ENCODE results near the gene TMEM235. TPM values are rescaled to one million over a fixed set of nuclear protein-coding genes. Genes with fewer than 3 reads are reported as not detected.

TMEM235 gene
- total and polyA plus RNA-seq, 3 donors from 2014 or later = not detected

GRCh38 chr17:78272914-78273258 lies 41.5 kb downstream of the TMEM235 start:
- intact Hi-C loops (cut with DNase I; ENCODE audit: low total_unique reads) = no loop called here
- H3K27me3 ChIP-seq = no peaks in the 10 kb centered on the region
- no peak overlapping the region for H3K4me3 ChIP-seq
- H3K4me1 ChIP-seq = peaks cover 23% of the 10 kb centered on the region
- TF ChIP-seq CTCF (IDR thresholded peaks at IDR 0.05) (no peak), POLR2A (IDR thresholded peaks at IDR 0.05) (no peak)
- no peak for DNase-seq
- no peaks in the 10 kb centered on the region for H3K36me3 ChIP-seq (ENCODE audit: low read depth, missing control alignments)
- WGBS, 2 donors = 45 to 46% methylated on average over 7 of the region's 7 CpGs
- H3K9me3 ChIP-seq = no peaks in the 10 kb centered on the region
- no peak overlapping the region for H3K27ac ChIP-seq

DNA sequence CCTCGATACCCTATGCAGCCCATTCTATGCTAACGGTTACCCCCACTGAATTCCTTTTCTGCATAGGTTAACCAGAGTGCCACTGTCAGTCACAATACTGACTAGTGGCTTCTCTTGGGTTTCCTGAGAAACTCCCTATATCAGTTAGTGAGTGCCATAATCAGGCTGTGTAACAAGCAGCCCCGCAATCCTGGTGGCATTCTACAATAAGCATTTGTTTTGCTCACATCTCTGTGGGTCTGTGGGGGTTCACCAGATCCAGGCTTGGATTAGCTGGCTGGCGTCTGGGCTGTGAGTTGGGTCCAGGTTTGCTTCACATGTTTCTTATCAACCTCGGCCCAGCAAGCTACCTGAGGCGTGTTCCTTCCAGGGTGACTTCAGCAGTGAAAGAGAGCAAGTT lies 42.4 kb downstream of the TMEM235 start:
- intact Hi-C loops (cut with DNase I; ENCODE audit: low total_unique reads) = no loop called here
- Histone ChIP-seq H3K4me3 (no peak overlapping the region), H3K36me3 (ENCODE audit: low read depth, missing control alignments) (no peaks in the 10 kb centered on the region), H3K27me3 (no peaks in the 10 kb centered on the region), H3K27ac (no peak overlapping the region), H3K4me1 (peaks cover 17% of the 10 kb centered on the region), H3K9me3 (no peaks in the 10 kb centered on the region)
- DNase-seq = no peak
- TF ChIP-seq POLR2A (IDR thresholded peaks at IDR 0.05) (no peak), CTCF (IDR thresholded peaks at IDR 0.05) (no peak)
- WGBS, 2 donors = 92 to 99% methylated on average over 6 of the region's 6 CpGs

DNA sequence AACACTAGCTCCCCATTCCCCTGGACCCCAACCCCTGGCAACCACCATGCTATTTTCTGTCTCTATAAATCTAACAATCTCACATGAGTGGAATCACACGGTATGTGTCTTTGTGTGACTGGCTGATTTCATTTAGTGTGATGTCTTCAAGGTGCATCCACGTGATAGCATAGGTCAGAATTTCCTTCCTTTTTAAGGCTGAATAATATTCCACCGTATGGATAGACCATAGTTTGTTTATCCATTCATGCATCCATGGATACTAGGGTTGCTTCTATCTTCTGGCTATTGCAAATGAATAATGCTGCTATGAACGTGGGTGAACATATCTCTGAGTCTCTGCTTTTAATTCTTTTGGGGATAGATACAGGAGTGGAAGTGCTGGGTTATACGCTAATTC lies 43.9 kb downstream of the TMEM235 start:
- DNase-seq = no peak
- intact Hi-C loops (cut with DNase I; ENCODE audit: low total_unique reads) = no loop called here

GRCh38 chr17:78276098-78276887 lies 44.9 kb downstream of the TMEM235 start:
- WGBS, 2 donors = 88 to 94% methylated on average over 15 of the region's 15 CpGs

More for the DNA sequence above, 43.9 kb downstream of the TMEM235 start:
- Histone ChIP-seq H3K9me3 (no peaks in the 10 kb centered on the region), H3K27ac (no peak overlapping the region), H3K4me3 (no peak overlapping the region), H3K36me3 (ENCODE audit: low read depth, missing control alignments) (no peaks in the 10 kb centered on the region), H3K27me3 (no peaks in the 10 kb centered on the region), H3K4me1 (peaks cover 5% of the 10 kb centered on the region)
- TF ChIP-seq POLR2A (IDR thresholded peaks at IDR 0.05) (no peak), CTCF (IDR thresholded peaks at IDR 0.05) (no peak)
- 93 to 95% methylated on average over 5 of the region's 5 CpGs for WGBS, 2 donors

More at GRCh38 chr17:78276098-78276887, 44.9 kb downstream of the TMEM235 start:
- Histone ChIP-seq H3K9me3 (no peaks in the 10 kb centered on the region), H3K4me3 (no peak overlapping the region), H3K27ac (no peak overlapping the region), H3K4me1 (peaks cover 5% of the 10 kb centered on the region), H3K27me3 (no peaks in the 10 kb centered on the region), H3K36me3 (ENCODE audit: low read depth, missing control alignments) (no peaks in the 10 kb centered on the region)
- intact Hi-C loops (cut with DNase I; ENCODE audit: low total_unique reads) = no loop called here
- DNase-seq = no peak
- TF ChIP-seq POLR2A (IDR thresholded peaks at IDR 0.05) (no peak), CTCF (IDR thresholded peaks at IDR 0.05) (no peak)
